HepG2 (cell line): ENCODE results near the gene TSPAN11. TPM values are rescaled to one million over a fixed set of nuclear protein-coding genes. Genes with fewer than 3 reads are reported as not detected.
A peak's percentile ranks its signal among the peaks of the same experiment; 100 is the strongest.

Experiments used
- CBFB ChIP-seq: sonication (generic); formaldehyde crosslinking; IDR thresholded peaks from 2 replicates; pipeline ENCODE4 v1.4.0; 2020; ENCODE audit warnings: missing genetic modification reagents
- GZF1 ChIP-seq: sonication (generic); formaldehyde crosslinking; IDR thresholded peaks from 2 replicates; pipeline ENCODE4 v1.5.1; 2020; ENCODE audit warnings: mild to moderate bottlenecking, missing genetic modification reagents
- HDAC6 ChIP-seq: fragments of 200-600 bp; sonication (generic); IDR thresholded peaks from 2 replicates; pipeline ENCODE4 v1.7.0; 2017; ENCODE audit warnings: mild to moderate bottlenecking, antibody characterized with exemption, low read length, low read depth
- MED1 ChIP-seq: sonication (generic); formaldehyde crosslinking; IDR thresholded peaks from 2 replicates; pipeline ENCODE4 v1.4.0; 2020; ENCODE audit warnings: missing genetic modification reagents
- REL ChIP-seq: sonication (generic); formaldehyde crosslinking; conservative IDR thresholded peaks from 2 replicates; pipeline ENCODE4 v1.8.0; 2022; ENCODE audit warnings: mild to moderate bottlenecking, missing genetic modification reagents, moderate library complexity
- SMC3 ChIP-seq: IDR thresholded peaks from 2 replicates; pipeline ENCODE4 v1.6.1; 2011; ENCODE audit warnings: low read length, improper control_type of control experiment
- SP1 ChIP-seq, 2 experiments: fragments of 450-650 bp in 1 of 2; sonication (generic) in 1 of 2; formaldehyde crosslinking in 1 of 2; IDR thresholded peaks; 2 replicates each; pipeline versions ENCODE4 v1.4.0 to v1.6.1; 2016 to 2020; ENCODE audit warnings: missing genetic modification reagents in 1 of 2
- TBX3 ChIP-seq: fragments of 450-650 bp; IDR thresholded peaks from 2 replicates; pipeline ENCODE4 v1.6.1; 2017; ENCODE audit warnings: antibody characterized with exemption, mild to moderate bottlenecking, inconsistent platforms, borderline replicate concordance
- TCF12 ChIP-seq, 2 experiments: fragments of 450-650 bp in 1 of 2; sonication (generic) in 1 of 2; formaldehyde crosslinking in 1 of 2; IDR thresholded peaks; 2 replicates each; pipeline versions ENCODE4 v1.6.1 to v1.8.0; 2017 to 2022; ENCODE audit warnings: antibody characterized with exemption in 1 of 2, mild to moderate bottlenecking in 1 of 2, missing genetic modification reagents in 1 of 2, moderate library complexity in 1 of 2
- ZNF232 ChIP-seq: sonication (generic); formaldehyde crosslinking; IDR thresholded peaks from 2 replicates; pipeline ENCODE4 v1.4.0; 2020; ENCODE audit warnings: missing genetic modification reagents, borderline replicate concordance
- ZNF253 ChIP-seq: sonication (generic); formaldehyde crosslinking; IDR thresholded peaks from 2 replicates; pipeline ENCODE4 v1.8.0; 2022; ENCODE audit warnings: mild to moderate bottlenecking, missing genetic modification reagents, borderline replicate concordance
- ZNF672 ChIP-seq: sonication (generic); formaldehyde crosslinking; IDR thresholded peaks from 2 replicates; pipeline ENCODE4 v1.8.1; 2022; ENCODE audit warnings: missing genetic modification reagents
- ZNF776 ChIP-seq: sonication (generic); formaldehyde crosslinking; IDR thresholded peaks from 2 replicates; pipeline ENCODE4 v1.4.0; 2020; ENCODE audit warnings: mild to moderate bottlenecking, missing genetic modification reagents
- ZNF891 ChIP-seq: sonication (generic); formaldehyde crosslinking; IDR thresholded peaks from 2 replicates; pipeline ENCODE4 v1.5.0; 2020; ENCODE audit warnings: mild to moderate bottlenecking, missing genetic modification reagents
- polyA plus RNA-seq, 8 experiments: library from polyadenylated mRNA; depleted of rRNA in 3 of 8; stranded (reverse) in 7 of 8; unstranded in 1 of 8; fragments of >200 nt; fragmentation: Illumina TruSeq in 4 of 8; extraction: Trizol in 4 of 8; gene quantifications; 2 replicates each; pipeline versions ENCODE4 v1.2.1 to v1.2.3, GENCODE V29; 2011 to 2016; ENCODE audit warnings: low read depth in 4 of 8, missing spikeins in 1 of 8, mixed read lengths in 1 of 8; ENCODE audit not compliant: insufficient read depth in 1 of 8
- total RNA-seq, 5 experiments: library from RNA; depleted of rRNA; stranded (reverse); fragments of >200 nt; fragmentation: Illumina TruSeq; extraction: Trizol; gene quantifications; 2 replicates each; pipeline ENCODE4 v1.2.3, GENCODE V29; 2016; ENCODE audit warnings: low read depth in 1 of 5
- TF ChIP-seq, protein P1 (sequence below): sonication (generic); formaldehyde crosslinking; IDR thresholded peaks from 2 replicates; pipeline ENCODE4 v1.4.0; 2020; ENCODE audit warnings: mild to moderate bottlenecking, low read depth, missing genetic modification reagents
- TF ChIP-seq, protein P2 (sequence below): sonication (generic); formaldehyde crosslinking; IDR thresholded peaks from 2 replicates; pipeline ENCODE4 v1.5.0; 2020; ENCODE audit warnings: missing genetic modification reagents
- TF ChIP-seq, protein P3 (sequence below): sonication (generic); formaldehyde crosslinking; IDR thresholded peaks from 2 replicates; pipeline ENCODE4; 2020; ENCODE audit warnings: missing genetic modification reagents, mild to moderate bottlenecking, borderline replicate concordance
- TF ChIP-seq, protein P4 (sequence below): sonication (generic); formaldehyde crosslinking; IDR thresholded peaks from 2 replicates; pipeline ENCODE4 v1.4.0; 2020; ENCODE audit warnings: mild to moderate bottlenecking, missing genetic modification reagents

Gene TSPAN11
- total and polyA plus RNA-seq, 2 of the 13 experiments (the other 11 are each of a cell fraction or from before 2014, with no cell fraction given): 0.01 to 0.07 TPM

DNA sequence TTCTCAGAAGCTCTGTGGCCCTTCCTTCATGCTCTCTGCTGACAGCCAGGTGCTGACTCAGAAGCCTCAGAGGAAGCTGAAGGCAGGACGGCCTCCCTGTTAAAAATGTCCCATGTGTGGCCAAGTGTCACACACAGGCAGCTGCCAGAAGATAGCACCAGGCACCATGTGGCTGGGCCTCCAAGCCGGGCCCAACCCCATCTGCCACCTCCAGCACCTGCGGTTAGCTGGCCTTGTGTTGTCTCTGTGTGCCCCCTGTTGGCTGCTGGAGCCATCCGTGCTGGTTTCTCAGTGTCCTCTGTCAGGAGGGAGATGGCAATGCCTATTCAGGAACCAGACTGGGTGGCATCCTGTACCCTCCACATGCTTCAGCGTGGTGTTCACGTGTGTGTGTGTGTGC lies 63.2 kb downstream of the TSPAN11 start (continued):
- TF ChIP-seq MED1 (CRISPR knock-in tag): no peak
- no peak for TF ChIP-seq ZNF232 (CRISPR knock-in tag)
- TF ChIP-seq ZNF891 (CRISPR knock-in tag): no peak
- no peak for TF ChIP-seq HDAC6
- no peak for TF ChIP-seq REL (CRISPR knock-in tag)
- TF ChIP-seq ZNF776: no peak
- 0 out of 2 replicates have a peak, but pooled peaks have one; percentile 10 for TF ChIP-seq SMC3
- no peak for TF ChIP-seq GZF1 (CRISPR knock-in tag)
- TF ChIP-seq, protein P1, sequence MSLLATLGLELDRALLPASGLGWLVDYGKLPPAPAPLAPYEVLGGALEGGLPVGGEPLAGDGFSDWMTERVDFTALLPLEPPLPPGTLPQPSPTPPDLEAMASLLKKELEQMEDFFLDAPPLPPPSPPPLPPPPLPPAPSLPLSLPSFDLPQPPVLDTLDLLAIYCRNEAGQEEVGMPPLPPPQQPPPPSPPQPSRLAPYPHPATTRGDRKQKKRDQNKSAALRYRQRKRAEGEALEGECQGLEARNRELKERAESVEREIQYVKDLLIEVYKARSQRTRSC (CRISPR knock-in tag): no peak
- no peak for TF ChIP-seq ZNF253 (CRISPR knock-in tag)
- TF ChIP-seq TCF12 (IDR thresholded peaks at IDR 0.05): no peak
- no peak for TF ChIP-seq TCF12 (CRISPR knock-in tag; IDR thresholded peaks at IDR 0.05)
- TF ChIP-seq, protein P2, sequence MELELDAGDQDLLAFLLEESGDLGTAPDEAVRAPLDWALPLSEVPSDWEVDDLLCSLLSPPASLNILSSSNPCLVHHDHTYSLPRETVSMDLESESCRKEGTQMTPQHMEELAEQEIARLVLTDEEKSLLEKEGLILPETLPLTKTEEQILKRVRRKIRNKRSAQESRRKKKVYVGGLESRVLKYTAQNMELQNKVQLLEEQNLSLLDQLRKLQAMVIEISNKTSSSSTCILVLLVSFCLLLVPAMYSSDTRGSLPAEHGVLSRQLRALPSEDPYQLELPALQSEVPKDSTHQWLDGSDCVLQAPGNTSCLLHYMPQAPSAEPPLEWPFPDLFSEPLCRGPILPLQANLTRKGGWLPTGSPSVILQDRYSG (CRISPR knock-in tag): no peak
- no peak for TF ChIP-seq SP1 (IDR thresholded peaks at IDR 0.05)
- TF ChIP-seq SP1 (CRISPR knock-in tag; IDR thresholded peaks at IDR 0.05): no peak
- TF ChIP-seq ZNF672 (CRISPR knock-in tag): no peak
- TF ChIP-seq TBX3: no peak
- TF ChIP-seq, protein P3, sequence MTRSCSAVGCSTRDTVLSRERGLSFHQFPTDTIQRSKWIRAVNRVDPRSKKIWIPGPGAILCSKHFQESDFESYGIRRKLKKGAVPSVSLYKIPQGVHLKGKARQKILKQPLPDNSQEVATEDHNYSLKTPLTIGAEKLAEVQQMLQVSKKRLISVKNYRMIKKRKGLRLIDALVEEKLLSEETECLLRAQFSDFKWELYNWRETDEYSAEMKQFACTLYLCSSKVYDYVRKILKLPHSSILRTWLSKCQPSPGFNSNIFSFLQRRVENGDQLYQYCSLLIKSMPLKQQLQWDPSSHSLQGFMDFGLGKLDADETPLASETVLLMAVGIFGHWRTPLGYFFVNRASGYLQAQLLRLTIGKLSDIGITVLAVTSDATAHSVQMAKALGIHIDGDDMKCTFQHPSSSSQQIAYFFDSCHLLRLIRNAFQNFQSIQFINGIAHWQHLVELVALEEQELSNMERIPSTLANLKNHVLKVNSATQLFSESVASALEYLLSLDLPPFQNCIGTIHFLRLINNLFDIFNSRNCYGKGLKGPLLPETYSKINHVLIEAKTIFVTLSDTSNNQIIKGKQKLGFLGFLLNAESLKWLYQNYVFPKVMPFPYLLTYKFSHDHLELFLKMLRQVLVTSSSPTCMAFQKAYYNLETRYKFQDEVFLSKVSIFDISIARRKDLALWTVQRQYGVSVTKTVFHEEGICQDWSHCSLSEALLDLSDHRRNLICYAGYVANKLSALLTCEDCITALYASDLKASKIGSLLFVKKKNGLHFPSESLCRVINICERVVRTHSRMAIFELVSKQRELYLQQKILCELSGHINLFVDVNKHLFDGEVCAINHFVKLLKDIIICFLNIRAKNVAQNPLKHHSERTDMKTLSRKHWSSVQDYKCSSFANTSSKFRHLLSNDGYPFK (CRISPR knock-in tag): no peak
- TF ChIP-seq, protein P4, sequence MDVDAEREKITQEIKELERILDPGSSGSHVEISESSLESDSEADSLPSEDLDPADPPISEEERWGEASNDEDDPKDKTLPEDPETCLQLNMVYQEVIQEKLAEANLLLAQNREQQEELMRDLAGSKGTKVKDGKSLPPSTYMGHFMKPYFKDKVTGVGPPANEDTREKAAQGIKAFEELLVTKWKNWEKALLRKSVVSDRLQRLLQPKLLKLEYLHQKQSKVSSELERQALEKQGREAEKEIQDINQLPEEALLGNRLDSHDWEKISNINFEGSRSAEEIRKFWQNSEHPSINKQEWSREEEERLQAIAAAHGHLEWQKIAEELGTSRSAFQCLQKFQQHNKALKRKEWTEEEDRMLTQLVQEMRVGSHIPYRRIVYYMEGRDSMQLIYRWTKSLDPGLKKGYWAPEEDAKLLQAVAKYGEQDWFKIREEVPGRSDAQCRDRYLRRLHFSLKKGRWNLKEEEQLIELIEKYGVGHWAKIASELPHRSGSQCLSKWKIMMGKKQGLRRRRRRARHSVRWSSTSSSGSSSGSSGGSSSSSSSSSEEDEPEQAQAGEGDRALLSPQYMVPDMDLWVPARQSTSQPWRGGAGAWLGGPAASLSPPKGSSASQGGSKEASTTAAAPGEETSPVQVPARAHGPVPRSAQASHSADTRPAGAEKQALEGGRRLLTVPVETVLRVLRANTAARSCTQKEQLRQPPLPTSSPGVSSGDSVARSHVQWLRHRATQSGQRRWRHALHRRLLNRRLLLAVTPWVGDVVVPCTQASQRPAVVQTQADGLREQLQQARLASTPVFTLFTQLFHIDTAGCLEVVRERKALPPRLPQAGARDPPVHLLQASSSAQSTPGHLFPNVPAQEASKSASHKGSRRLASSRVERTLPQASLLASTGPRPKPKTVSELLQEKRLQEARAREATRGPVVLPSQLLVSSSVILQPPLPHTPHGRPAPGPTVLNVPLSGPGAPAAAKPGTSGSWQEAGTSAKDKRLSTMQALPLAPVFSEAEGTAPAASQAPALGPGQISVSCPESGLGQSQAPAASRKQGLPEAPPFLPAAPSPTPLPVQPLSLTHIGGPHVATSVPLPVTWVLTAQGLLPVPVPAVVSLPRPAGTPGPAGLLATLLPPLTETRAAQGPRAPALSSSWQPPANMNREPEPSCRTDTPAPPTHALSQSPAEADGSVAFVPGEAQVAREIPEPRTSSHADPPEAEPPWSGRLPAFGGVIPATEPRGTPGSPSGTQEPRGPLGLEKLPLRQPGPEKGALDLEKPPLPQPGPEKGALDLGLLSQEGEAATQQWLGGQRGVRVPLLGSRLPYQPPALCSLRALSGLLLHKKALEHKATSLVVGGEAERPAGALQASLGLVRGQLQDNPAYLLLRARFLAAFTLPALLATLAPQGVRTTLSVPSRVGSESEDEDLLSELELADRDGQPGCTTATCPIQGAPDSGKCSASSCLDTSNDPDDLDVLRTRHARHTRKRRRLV: no peak
- 0 out of 2 replicates have a peak, but pooled peaks have one; percentile 27 for TF ChIP-seq CBFB
